OCI-LY7 (cell line): Measurements from ENCODE around the gene BMP8B.

ENCODE experiments used
- EZH2phosphoT487 ChIP-seq: fragments of 200-600 bp; sonication (generic); IDR thresholded peaks from 2 replicates; pipeline ENCODE4 v1.6.1; 2018; ENCODE audit warnings: low read depth, borderline replicate concordance, mild to moderate bottlenecking, mixed run types, antibody characterized with exemption, low read length, moderate library complexity, mixed read lengths
- TF ChIP-seq, protein P1 (sequence below): fragments of 200-600 bp; sonication (generic); conservative IDR thresholded peaks from 2 replicates; pipeline ENCODE4 v1.5.1; 2014; ENCODE audit warnings: mild to moderate bottlenecking, antibody characterized with exemption, low read length, moderate library complexity, mixed read lengths

DNA sequence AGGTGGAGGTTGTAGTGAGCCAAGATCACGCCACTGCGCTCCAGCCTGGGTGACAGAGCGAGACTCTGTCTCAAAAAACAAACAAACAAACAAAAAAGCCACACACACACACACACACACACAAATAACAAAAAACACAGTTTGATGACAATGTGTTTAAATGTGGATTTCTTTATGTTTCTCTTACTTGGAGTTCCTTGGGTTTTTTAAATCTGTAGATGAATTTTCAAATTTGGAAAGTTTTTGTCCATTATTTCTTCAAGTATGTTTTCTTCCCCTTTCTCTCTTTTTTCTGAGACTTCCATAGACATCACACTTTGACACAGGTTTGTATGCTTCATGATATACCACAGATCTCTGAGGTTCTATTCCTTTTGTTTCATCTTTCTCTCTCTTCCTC lies 62.1 kb downstream of the BMP8B start:
- TF ChIP-seq, protein P1, sequence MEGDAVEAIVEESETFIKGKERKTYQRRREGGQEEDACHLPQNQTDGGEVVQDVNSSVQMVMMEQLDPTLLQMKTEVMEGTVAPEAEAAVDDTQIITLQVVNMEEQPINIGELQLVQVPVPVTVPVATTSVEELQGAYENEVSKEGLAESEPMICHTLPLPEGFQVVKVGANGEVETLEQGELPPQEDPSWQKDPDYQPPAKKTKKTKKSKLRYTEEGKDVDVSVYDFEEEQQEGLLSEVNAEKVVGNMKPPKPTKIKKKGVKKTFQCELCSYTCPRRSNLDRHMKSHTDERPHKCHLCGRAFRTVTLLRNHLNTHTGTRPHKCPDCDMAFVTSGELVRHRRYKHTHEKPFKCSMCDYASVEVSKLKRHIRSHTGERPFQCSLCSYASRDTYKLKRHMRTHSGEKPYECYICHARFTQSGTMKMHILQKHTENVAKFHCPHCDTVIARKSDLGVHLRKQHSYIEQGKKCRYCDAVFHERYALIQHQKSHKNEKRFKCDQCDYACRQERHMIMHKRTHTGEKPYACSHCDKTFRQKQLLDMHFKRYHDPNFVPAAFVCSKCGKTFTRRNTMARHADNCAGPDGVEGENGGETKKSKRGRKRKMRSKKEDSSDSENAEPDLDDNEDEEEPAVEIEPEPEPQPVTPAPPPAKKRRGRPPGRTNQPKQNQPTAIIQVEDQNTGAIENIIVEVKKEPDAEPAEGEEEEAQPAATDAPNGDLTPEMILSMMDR = no peak
- no peak for TF ChIP-seq EZH2phosphoT487
